GM12878 (cell line): ENCODE results near the gene ASPG. TPM values are rescaled to one million over a fixed set of nuclear protein-coding genes. Genes with fewer than 3 reads are reported as not detected.

ENCODE experiments used
- ATAC-seq: fragments of 200-7000 bp; cut with Tn5 transposase; 3 replicates; pipeline ENCODE4 v1.9.1; 2020; ENCODE audit warnings: mild to moderate bottlenecking, moderate library complexity
- BruUV-seq: library from RNA; stranded (reverse); fragments of 400-500 nt; replicated peaks from 2 replicates; lab custom pipeline; 2021; lab: Mats Ljungman, UMichigan
- CTCF ChIA-PET: fragments of 300-600 bp; sonication (Branson Sonifier 250); formaldehyde crosslinking; extraction: SDS; loops from one replicate; lab custom pipeline; 2021; ENCODE audit warnings: inconsistent platforms; lab: Yijun Ruan, JAX
- POLR2A ChIA-PET: fragments of 350-600 bp; formaldehyde crosslinking; extraction: SDS; loops from one replicate; lab custom pipeline; 2021; ENCODE audit warnings: inconsistent platforms; lab: Charles Lee
- RAD21 ChIA-PET: fragments of 300-600 bp; sonication (Branson Sonifier 250); formaldehyde crosslinking; loops from one replicate; lab custom pipeline; 2023; ENCODE audit warnings: antibody characterized with exemption; ENCODE audit not compliant: unreplicated experiment; lab: Charles Lee
- SMC1A ChIA-PET: fragments of 300-600 bp; sonication (Branson Sonifier 250); formaldehyde crosslinking; loops from one replicate; lab custom pipeline; 2023; ENCODE audit not compliant: unreplicated experiment, uncharacterized antibody; lab: Charles Lee
- DNase-seq: peaks from one replicate; pipeline ENCODE4 v3.0.0-alpha.2; 2011; ENCODE audit warnings: low read depth, low spot score
- FAIRE-seq: peaks from 3 replicates; lab custom pipeline; 2011; peaks lifted over from hg19 to GRCh38; lab: Jason Lieb, UNC
- H2AFZ ChIP-seq: 2 replicates; pipeline ENCODE4 v1.6.0; 2011; ENCODE audit warnings: low read depth, low read length, control low read depth; ENCODE audit not compliant: control insufficient read depth
- H3K27ac ChIP-seq: 2 replicates; pipeline ENCODE4 v1.5.1; 2011; ENCODE audit warnings: control low read depth; ENCODE audit not compliant: control insufficient read depth, insufficient read depth
- H3K27me3 ChIP-seq, 2 experiments: replicated peaks in 1 of 2; 2 replicates each; pipeline versions ENCODE4 v1.6.0 to v1.6.1; 2011; ENCODE audit warnings: low read length in 1 of 2; ENCODE audit not compliant: control insufficient read depth in 2 of 2, insufficient read depth in 2 of 2
- H3K36me3 ChIP-seq, 2 experiments: 2 replicates each; pipeline ENCODE4 v1.5.1; 2011; ENCODE audit warnings: low read length in 1 of 2; ENCODE audit not compliant: control insufficient read depth in 2 of 2, insufficient read depth in 2 of 2
- H3K4me1 ChIP-seq: 2 replicates; pipeline ENCODE4 v1.6.1; 2011; ENCODE audit warnings: mild to moderate bottlenecking, low read length, moderate library complexity, mixed read lengths; ENCODE audit not compliant: control insufficient read depth, insufficient read depth
- H3K4me2 ChIP-seq: 2 replicates; pipeline ENCODE4 v1.6.0; 2011; ENCODE audit warnings: control low read depth; ENCODE audit not compliant: control insufficient read depth, insufficient read depth
- H3K4me3 ChIP-seq: fragments of 200-600 bp; sonication (generic); 2 replicates; pipeline ENCODE4 v1.5.1; 2016
- H3K79me2 ChIP-seq: 2 replicates; pipeline ENCODE4 v1.6.0; 2011; ENCODE audit warnings: low read length; ENCODE audit not compliant: control insufficient read depth, insufficient read depth
- H3K9ac ChIP-seq: 2 replicates; pipeline ENCODE4 v1.8.0; 2011; ENCODE audit warnings: low read length, control low read depth, mixed read lengths; ENCODE audit not compliant: control insufficient read depth, insufficient read depth
- H3K9me3 ChIP-seq: replicated peaks from 3 replicates; pipeline ENCODE4 v1.5.1; 2011; ENCODE audit warnings: mild to moderate bottlenecking, low read length; ENCODE audit not compliant: control insufficient read depth, insufficient read depth
- H4K20me1 ChIP-seq: 2 replicates; pipeline ENCODE4 v1.6.0; 2011; ENCODE audit not compliant: control insufficient read depth, insufficient read depth
- ATF3 ChIP-seq: IDR thresholded peaks from 2 replicates; pipeline ENCODE4 v1.6.1; 2011; ENCODE audit warnings: low read depth, mild to moderate bottlenecking, low read length, moderate library complexity, borderline replicate concordance; ENCODE audit errors: extremely low read depth
- RUNX3 ChIP-seq: IDR thresholded peaks from 2 replicates; pipeline ENCODE4 v1.6.1; 2012; ENCODE audit warnings: low read length, inconsistent platforms
- TBL1XR1 ChIP-seq: IDR thresholded peaks from 2 replicates; pipeline ENCODE4 v1.6.1; 2012; ENCODE audit warnings: low read depth, low read length, improper control_type of control experiment
- TCF12 ChIP-seq: IDR thresholded peaks from 2 replicates; pipeline ENCODE4 v1.6.1; 2011; ENCODE audit warnings: low read depth, mild to moderate bottlenecking, low read length
- USF1 ChIP-seq: IDR thresholded peaks from 2 replicates; pipeline ENCODE4 v1.6.1; 2011; ENCODE audit warnings: borderline replicate concordance, low read depth, mild to moderate bottlenecking, moderate library complexity, mixed read lengths, low read length; ENCODE audit not compliant: insufficient read depth; ENCODE audit errors: extremely low read length
- WGBS: methylation state at CpG from one replicate; pipeline ENCODE4 v1.1.6; 2016; ENCODE audit warnings: low lambda C conversion rate; ENCODE audit not compliant: insufficient replicate concordance, insufficient coverage; ENCODE audit errors: missing lambda C conversion rate; 5-methylcytosine and 5-hydroxymethylcytosine counted together
- in situ Hi-C: fragments of 300-500 bp; cut with MboI; formaldehyde crosslinking; loops from 9 replicates; pipeline ENCODE4 v1.14.3; 2018; ENCODE audit warnings: mixed read lengths
- intact Hi-C: fragments of 100-400 bp; cut with micrococcal nuclease; formaldehyde crosslinking; loops from one replicate; pipeline ENCODE4 v1.14.2; 2022; ENCODE audit not compliant: unreplicated experiment
- polyA plus RNA-seq, 11 experiments: library from polyadenylated mRNA; depleted of rRNA in 4 of 11; unstranded in 6 of 11; stranded (reverse) in 5 of 11; fragments of >200 nt; fragmentation: Nextera tagmentation in 4 of 11; fragmentation: Illumina TruSeq in 1 of 11; extraction: Ambion mirVana in 4 of 11; extraction: Trizol in 1 of 11; gene quantifications; 1 replicate in 1 of 11; 2 replicates in 10 of 11; pipeline versions ENCODE4 v1.2.1 to v1.2.3, GENCODE V29; 2011 to 2016; ENCODE audit warnings: inconsistent platforms in 2 of 11, missing spikeins in 2 of 11, low read depth in 1 of 11
- total RNA-seq, 4 experiments: library from RNA; depleted of rRNA in 3 of 4; stranded (reverse); fragments of >200 nt in 3 of 4; fragmentation: Illumina TruSeq in 1 of 4; extraction: Trizol in 1 of 4; gene quantifications; 2 replicates each; pipeline versions ENCODE4 v1.2.1 to v1.2.3, GENCODE V29; 2013 to 2021

ASPG gene
- total and polyA plus RNA-seq, 10 of the 15 experiments (the other 5 are each of a cell fraction or from before 2014, with no cell fraction given) = not detected

- TF ChIP-seq TCF12 = no peak
Measured at GRCh38 chr14:104148433-104149277, 63.2 kb downstream of the ASPG start (continued).

GRCh38 chr14:104149278-104149595, 63.7 kb downstream of the ASPG start:
- no TSS peak for BruUV-seq
- 58% methylated on average over 11 of the region's 11 CpGs for WGBS
- ATAC-seq = no peak

More at GRCh38 chr14:104149278-104149595, 63.7 kb downstream of the ASPG start:
- Histone ChIP-seq H3K27me3 (peaks cover 0 to 1% of the 10 kb centered on the region in 2 experiments; a peak in 1 of 4 replicates), H3K9ac (no peak overlapping the region), H3K4me1 (no peaks in the 10 kb centered on the region), H3K4me3 (no peak overlapping the region), H4K20me1 (no peaks in the 10 kb centered on the region), H2AFZ (no peak overlapping the region), H3K4me2 (no peak overlapping the region), H3K27ac (no peak overlapping the region), H3K9me3 (no peaks in the 10 kb centered on the region), H3K79me2 (no peaks in the 10 kb centered on the region), H3K36me3 (no peaks in the 10 kb centered on the region)
- FAIRE-seq (no peak), DNase-seq (no peak)
- ChIA-PET CTCF (no interaction called here), POLR2A (no interaction called here), SMC1A (no interaction called here), RAD21 (no interaction called here)
- intact Hi-C loops (no loop called here), in situ Hi-C loops (no loop called here)
- TF ChIP-seq ATF3 (no peak), USF1 (no peak), RUNX3 (no peak), TBL1XR1 (no peak)
